Ammon's horn (tissue), 1 donor: Measurements from ENCODE around the gene PIPOX.
A peak's percentile ranks its signal among the peaks of the same experiment; 100 is the strongest.

ENCODE experiments used
- DNase-seq: peaks from one replicate; pipeline ENCODE4 v3.0.0-alpha.2; 2016; ENCODE audit warnings: low spot score

PIPOX gene

GRCh38 chr17:29019475-29020181, 23.3 kb upstream of the PIPOX start:
- no peak for DNase-seq

DNA sequence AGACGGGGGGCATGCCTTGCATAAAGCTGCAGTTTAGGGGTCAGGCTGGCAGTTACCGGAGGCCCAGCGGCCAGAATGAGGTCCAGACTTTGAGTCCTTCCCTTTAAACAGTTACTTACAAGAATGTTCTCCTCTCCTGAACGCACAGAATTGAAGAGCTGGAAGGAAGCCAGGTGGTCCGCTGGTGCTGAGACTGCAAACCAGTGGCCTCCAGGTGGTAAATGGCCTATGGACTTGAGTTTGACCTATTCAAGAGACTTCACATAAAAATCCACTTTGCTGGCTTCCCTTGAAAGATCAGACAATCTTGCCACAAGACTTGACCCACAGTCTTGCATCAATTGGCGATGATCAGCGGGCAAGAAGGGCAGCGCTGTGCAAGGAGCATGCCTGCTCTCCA, 22.4 kb upstream of the PIPOX start:
- no peak for DNase-seq

DNA sequence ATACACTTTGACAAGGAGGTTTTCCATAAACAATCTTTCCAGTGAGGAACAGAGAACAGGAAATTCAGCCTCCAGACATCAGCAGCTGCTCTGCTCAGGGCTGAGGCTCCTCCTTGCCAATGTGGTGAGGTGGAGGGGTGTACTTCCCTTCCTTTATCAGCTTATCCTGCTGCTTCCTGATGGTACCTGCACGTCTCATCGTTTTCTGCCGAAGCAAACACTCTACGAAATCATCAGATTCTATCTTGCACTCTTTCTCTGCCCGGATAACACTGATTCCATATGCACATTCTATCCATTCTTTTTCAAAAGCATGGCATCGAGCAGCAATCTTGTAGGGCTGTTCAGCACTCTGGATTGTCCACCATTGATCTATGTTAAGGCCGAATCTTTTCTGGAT, 21.7 kb upstream of the PIPOX start:
- DNase-seq, result no peak

- no peak for DNase-seq
Measured at GRCh38 chr17:29022074-29022473, 20.9 kb upstream of the PIPOX start.

GRCh38 chr17:29024316-29024952, 18.5 kb upstream of the PIPOX start:
- no peak for DNase-seq

DNA sequence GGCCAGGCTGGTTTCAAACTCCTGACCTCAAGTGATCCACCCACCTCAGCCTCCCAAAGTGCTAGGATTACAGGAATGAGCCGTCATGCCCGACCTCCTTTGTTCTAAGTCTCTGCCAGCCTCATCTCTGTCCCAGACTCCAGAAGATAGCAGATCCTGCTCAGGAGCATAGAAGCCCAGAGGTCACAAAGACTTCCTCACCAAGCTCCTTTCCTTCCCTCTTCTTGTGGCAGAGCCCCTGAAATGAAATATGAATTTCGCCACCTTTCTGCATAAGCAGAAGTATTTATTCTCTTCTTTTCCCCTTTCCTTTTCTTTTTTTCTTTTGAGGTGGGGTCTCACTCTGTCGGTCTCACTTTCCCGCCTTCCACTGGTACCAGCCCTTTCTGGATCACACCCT, 11.5 kb upstream of the PIPOX start:
- no peak for DNase-seq

DNA sequence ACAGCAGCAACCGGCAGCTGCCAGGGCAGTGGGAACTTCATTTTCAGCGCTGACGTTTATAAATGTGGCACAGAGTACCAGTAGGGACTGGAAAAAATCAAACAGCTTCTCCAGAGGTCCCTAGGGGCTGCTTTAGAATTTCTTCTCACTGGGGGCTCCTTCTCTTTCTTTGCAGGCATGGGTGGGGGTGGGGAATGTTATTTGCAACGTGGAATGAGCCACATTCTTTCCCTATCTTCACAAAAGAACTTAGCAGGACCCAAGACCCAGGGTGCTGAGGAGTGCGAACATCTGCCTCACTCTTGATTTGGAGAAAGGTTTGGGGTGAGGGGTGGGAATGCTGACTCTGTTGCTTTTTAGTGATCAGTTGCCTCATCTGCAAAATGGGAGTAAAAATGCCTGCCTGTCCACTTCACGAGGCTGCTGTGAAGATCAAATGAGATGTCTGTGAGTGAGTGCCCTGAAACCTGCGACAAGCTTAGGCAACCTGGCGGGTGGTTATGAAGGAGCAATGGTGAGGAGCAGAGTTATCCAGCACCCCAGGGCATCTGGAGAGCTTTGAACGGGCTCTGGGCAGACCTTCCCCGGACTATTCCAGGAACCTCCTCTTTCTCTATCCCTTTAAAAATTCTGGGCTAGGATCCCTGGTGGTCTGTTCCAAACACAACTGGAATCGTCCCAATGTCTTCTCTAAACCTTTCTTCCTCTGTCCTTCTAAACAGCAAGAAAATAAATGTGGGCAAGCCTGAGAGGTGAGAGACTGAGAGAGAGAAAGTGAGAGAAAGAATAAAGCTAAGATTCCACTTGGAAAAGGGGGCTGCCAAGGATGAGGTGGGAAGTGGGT, 10.7 kb upstream of the PIPOX start:
- no peak for DNase-seq

- no peak for DNase-seq
Measured at GRCh38 chr17:29032857-29033197, 10.1 kb upstream of the PIPOX start.

DNA sequence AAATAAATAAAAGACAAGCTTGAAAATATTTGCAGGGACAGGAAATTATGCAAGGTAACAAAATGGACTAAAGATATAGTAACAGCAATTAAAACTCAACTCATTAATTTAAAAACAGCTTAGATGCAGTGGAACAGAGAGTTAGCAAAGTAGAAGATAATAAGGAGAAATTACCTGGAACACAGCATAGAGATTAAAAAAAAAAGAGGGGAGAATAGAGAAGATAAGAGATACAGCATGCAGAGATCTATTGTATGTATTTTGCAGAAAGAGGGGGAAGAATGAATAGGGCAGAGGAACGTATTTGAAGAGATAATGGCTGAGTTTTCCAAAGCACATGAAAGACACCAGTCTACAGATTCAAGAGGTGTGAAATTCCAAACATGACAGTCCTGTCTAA, 8.4 kb upstream of the PIPOX start:
- no peak for DNase-seq

DNA sequence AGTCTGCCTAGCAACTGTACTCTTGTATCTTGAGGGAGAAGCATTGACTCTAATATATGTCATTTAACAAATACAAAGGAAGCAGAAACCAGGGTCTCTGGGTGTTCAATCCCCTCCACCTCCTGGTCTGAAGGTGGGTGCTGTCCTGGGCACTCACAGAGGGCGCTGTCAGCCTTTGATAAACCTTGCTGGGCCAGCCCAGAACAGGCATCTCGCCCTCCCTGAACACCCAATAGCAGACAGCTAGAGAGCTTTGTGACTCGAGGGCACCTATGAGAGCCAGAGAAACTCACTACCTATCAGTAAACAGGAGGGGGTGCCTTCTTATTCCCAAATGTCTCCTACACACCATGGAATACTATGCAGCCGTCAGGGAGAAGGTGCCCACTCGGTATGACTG, 6.4 kb upstream of the PIPOX start:
- DNase-seq, result no peak

DNA sequence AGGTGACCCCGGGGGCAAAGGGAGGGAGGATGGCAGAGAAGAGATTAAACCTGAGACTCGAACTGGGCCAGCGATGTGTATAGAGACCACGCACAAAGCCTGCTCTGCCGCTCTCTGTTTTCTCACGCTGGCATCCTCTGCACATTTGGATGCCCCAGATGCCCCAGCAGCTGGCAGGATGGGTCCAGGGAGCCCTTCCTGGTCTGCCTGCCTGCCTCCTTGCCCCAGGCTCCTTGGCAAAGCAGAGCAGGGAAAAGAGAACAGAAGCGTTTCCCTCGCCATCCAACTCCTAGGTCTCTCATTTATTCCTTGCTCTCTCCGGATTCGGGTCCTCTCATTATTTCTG, 5.2 kb upstream of the PIPOX start:
- DNase-seq, result no peak

- peak; percentile 35 for DNase-seq
Measured at GRCh38 chr17:29038085-29038795, 4.7 kb upstream of the PIPOX start.

- DNase-seq, result peak; percentile 68
Measured at GRCh38 chr17:29039764-29040598, 3.0 kb upstream of the PIPOX start.

DNA sequence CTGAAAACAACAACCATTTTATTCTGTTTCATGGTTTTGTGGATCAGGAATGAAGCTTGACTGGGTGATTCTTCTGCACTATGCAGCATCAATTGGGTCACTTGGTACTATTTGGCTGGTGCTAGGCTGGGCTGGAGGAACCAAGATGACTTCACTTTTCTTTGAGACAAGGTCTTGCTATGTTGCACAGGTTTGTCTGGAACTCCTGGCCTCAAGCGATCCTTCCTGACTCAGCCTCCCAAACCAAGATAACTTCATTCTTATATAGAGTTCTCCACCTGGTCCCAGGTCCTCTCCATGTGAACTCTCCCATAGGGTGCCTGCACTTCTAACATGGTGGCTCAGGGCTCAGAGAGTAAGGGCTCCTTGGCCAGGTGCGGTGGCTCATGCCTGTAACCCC, 1.9 kb upstream of the PIPOX start:
- DNase-seq, result no peak

- DNase-seq, result no peak
Measured at GRCh38 chr17:29041571-29041970, 1.4 kb upstream of the PIPOX start.

DNA sequence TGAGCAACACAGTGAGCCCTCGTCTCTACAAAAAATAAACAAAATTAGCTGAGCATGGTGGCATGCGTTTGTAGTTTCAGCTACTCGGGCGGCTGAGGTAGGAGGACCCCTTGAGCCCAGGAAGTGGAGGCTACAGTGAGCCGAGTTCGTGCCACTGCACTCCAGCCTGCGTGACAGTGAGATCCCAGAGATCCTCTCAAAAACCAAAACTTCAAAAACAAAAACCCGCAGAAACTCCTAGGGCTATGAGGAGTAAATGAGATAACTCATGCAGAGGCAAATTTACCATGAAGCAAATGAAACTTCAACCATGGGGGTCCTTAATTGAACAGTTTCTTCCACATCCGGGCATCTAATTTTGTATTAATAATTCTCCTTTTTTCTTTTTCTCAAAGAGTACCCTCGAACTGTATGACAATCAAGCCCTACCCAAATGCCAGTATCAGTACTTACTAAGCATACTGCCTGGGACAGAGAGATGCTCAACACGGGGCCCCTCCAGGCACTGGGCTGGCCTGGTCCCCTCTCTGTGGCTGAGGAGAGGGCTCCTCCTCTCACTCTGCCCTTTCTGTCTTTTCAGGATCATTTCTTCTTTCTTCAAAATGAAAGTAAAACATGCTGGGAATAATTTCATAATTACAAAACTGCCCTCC, 789 bp upstream of the PIPOX start:
- DNase-seq, result no peak

DNA sequence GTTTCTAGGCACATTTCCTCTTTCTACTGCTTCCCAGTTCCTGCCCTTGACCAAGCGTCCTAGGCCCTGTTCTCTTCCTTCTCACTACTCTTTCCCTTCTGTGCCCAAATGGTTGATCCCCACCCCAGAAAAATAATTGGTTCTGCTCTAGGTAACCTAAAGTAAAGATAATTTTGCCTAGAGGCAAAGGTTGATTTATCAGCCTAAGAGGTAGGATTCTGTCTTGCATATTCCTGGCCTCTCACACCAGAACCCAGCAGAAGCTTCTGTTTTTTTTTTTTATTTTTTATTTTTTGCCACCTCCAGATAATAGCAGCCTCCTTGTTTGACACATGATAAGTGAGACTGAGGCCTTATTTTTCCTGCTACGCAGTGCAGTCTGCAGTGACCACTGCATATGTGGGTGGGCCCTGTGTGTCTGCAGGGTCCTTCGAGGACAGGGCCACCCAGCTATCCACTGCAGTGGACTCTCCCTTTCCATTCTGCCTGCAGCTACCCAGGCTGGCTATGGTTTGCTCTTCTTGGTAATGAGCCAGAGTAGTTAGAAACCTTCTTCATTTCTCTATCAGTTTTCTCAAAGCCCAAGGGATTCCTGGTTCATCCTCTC, 701 bp downstream of the PIPOX start:
- no peak for DNase-seq

GRCh38 chr17:29045026-29045425, 2.1 kb downstream of the PIPOX start:
- DNase-seq, result no peak

DNA sequence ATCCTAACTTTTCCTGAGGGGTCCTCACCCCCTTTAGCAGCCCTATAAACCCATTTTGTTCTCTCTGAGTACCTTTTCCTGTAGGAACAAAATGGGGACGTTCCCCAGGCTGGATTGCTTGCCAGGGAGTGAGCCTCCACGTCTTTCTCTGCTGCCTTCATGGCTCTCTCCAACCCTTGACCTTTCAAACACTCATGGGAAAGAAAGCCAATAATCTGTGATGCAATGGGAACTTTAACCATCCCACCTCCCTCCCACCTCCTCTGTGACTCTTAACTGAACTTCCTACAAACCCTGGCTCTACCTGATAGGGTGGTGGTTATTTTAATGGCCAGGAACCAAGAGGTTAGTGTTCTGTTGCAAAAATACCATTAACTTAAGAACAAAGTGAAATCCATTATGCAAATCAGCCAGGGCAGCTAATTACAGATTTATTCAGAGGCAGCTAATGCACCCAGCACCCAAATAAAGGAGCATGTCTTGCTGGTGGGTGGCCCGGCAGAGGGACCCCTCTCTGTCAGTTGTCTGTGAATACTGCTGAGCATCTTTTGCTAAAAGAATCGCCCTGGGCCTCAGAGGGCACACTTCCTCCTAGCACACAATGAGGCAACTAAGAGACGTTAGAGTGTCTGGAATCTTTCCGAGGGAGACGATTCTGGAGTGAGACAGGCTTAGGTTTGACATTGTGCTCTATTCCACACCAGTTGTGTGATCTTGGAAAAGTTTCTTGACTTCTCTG, 3.0 kb downstream of the PIPOX start:
- no peak for DNase-seq

DNA sequence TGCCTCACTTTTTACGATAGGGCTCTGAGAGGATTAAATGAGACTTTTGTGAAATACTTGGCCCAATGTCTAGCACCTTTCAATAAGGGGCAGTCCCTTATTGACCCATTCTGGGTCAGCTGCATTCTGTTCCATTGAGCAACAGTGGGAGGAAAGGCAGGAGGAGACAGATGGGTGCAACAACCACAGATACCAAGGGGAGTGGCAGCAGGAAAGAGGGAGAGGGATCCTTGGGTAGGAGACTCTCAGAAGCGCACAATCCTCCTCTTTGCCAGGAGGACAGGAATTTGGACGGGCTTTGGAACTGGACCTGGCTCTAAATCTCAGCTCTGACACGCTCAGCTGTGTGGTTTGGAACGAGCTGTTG, 3.5 kb downstream of the PIPOX start:
- DNase-seq, result no peak
